Neural cell (in vitro differentiated cells): Measurements from ENCODE around the gene RSRC1. TPM values are rescaled to one million over a fixed set of nuclear protein-coding genes. Genes with fewer than 3 reads are reported as not detected.

Source experiments
- H2AFZ ChIP-seq: fragments of 200-600, 300-800 bp; sonication (generic), shearing (Covaris generic); 2 replicates; pipeline ENCODE4 v1.6.0; 2014; ENCODE audit warnings: low read depth, mild to moderate bottlenecking, antibody characterized with exemption, low read length, moderate library complexity
- H3F3A ChIP-seq: fragments of 200-600 bp; shearing (Covaris generic); 2 replicates; pipeline ENCODE4 v1.6.1; 2016; ENCODE audit warnings: mild to moderate bottlenecking, moderate library complexity, mixed read lengths, antibody characterized with exemption, low read length; ENCODE audit not compliant: insufficient read depth, poor library complexity, severe bottlenecking
- H3K27ac ChIP-seq: fragments of 200-600, 300-800 bp; sonication (generic), shearing (Covaris generic); 2 replicates; pipeline ENCODE4 v1.5.1; 2014; ENCODE audit warnings: mild to moderate bottlenecking, low read length, moderate library complexity
- H3K27me3 ChIP-seq: fragments of 300-800, 200-600 bp; sonication (generic), shearing (Covaris generic); 2 replicates; pipeline ENCODE4 v1.6.0; 2014; ENCODE audit warnings: mild to moderate bottlenecking, low read depth, low read length, moderate library complexity; ENCODE audit not compliant: insufficient read depth
- H3K36me3 ChIP-seq: fragments of 300-800, 200-600 bp; sonication (generic), shearing (Covaris generic); 2 replicates; pipeline ENCODE4 v1.5.1; 2014; ENCODE audit warnings: mild to moderate bottlenecking, antibody characterized with exemption, low read length, moderate library complexity; ENCODE audit not compliant: insufficient read depth
- H3K4me2 ChIP-seq: fragments of 300-800, 200-600 bp; sonication (generic), shearing (Covaris generic); 2 replicates; pipeline ENCODE4 v1.6.0; 2014; ENCODE audit warnings: mild to moderate bottlenecking, low read length
- H3K4me3 ChIP-seq: fragments of 300-800, 200-600 bp; sonication (generic), shearing (Covaris generic); 2 replicates; pipeline ENCODE4 v1.5.1; 2014; ENCODE audit warnings: mild to moderate bottlenecking, low read length, moderate library complexity
- H3K79me2 ChIP-seq: fragments of 200-600 bp; shearing (Covaris generic); replicated peaks from 2 replicates; pipeline ENCODE4 v1.6.0; 2014; ENCODE audit warnings: mild to moderate bottlenecking, low read length, moderate library complexity; ENCODE audit not compliant: insufficient read depth
- H3K9ac ChIP-seq: fragments of 300-800, 200-600 bp; sonication (generic), shearing (Covaris generic); 2 replicates; pipeline ENCODE4 v1.6.1; 2016; ENCODE audit warnings: mild to moderate bottlenecking, low read length, mixed read lengths
- H3K9me2 ChIP-seq: fragments of 200-600 bp; shearing (Covaris generic); 2 replicates; pipeline ENCODE4 v1.6.1; 2016; ENCODE audit warnings: mild to moderate bottlenecking, low read length, mixed read lengths; ENCODE audit not compliant: insufficient read depth
- H3K9me3 ChIP-seq: fragments of 200-600, 300-800 bp; sonication (generic), shearing (Covaris generic); 2 replicates; pipeline ENCODE4 v1.6.1; 2016; ENCODE audit warnings: mild to moderate bottlenecking, mixed run types, low read length, moderate library complexity, mixed read lengths
- H4K20me1 ChIP-seq: fragments of 200-600 bp; shearing (Covaris generic); 2 replicates; pipeline ENCODE4 v1.6.1; 2016; ENCODE audit warnings: mild to moderate bottlenecking, mixed run types; ENCODE audit not compliant: insufficient read depth
- EP300 ChIP-seq: fragments of 450-650 bp; conservative IDR thresholded peaks from 2 replicates; pipeline ENCODE4 v1.6.1; 2014; ENCODE audit warnings: antibody characterized with exemption, mild to moderate bottlenecking, moderate library complexity; ENCODE audit not compliant: poor library complexity, severe bottlenecking
- EZH2 ChIP-seq: fragments of 200-600, 300-800 bp; shearing (Covaris generic), sonication (generic); IDR thresholded peaks from 2 replicates; pipeline ENCODE4 v1.6.1; 2014; ENCODE audit warnings: antibody characterized with exemption, low read length, borderline replicate concordance, mild to moderate bottlenecking; ENCODE audit not compliant: insufficient read depth, poor library complexity, severe bottlenecking
- MXI1 ChIP-seq: fragments of 450-650 bp; conservative IDR thresholded peaks from 2 replicates; pipeline ENCODE4 v1.6.1; 2014; ENCODE audit warnings: antibody characterized with exemption, mild to moderate bottlenecking; ENCODE audit not compliant: poor library complexity, severe bottlenecking
- POLR2AphosphoS5 ChIP-seq: IDR thresholded peaks from 2 replicates; pipeline ENCODE4 v1.6.1; 2012
- RAD21 ChIP-seq: fragments of 450-650 bp; conservative IDR thresholded peaks from 2 replicates; pipeline ENCODE4 v1.6.1; 2014; ENCODE audit warnings: antibody characterized with exemption, mild to moderate bottlenecking, moderate library complexity
- SMC3 ChIP-seq: fragments of 450-650 bp; conservative IDR thresholded peaks from 2 replicates; pipeline ENCODE4 v1.6.1; 2014; ENCODE audit warnings: antibody characterized with exemption, mild to moderate bottlenecking, moderate library complexity; ENCODE audit not compliant: poor library complexity
- TAF1 ChIP-seq: IDR thresholded peaks from 2 replicates; pipeline ENCODE4 v1.6.1; 2012; ENCODE audit warnings: low read depth
- polyA plus RNA-seq: library from polyadenylated mRNA; depleted of rRNA; stranded (reverse); fragments of >200 nt; gene quantifications from 2 replicates; pipeline ENCODE4 v1.2.3, GENCODE V29; 2014
- TF ChIP-seq, protein P1 (sequence below): IDR thresholded peaks from 2 replicates; pipeline ENCODE4 v1.6.1; 2012; ENCODE audit warnings: borderline replicate concordance
- TF ChIP-seq, protein P2 (sequence below): fragments of 450-650 bp; IDR thresholded peaks from 2 replicates; pipeline ENCODE4 v1.5.1; 2014; ENCODE audit warnings: antibody characterized with exemption, mild to moderate bottlenecking, moderate library complexity; ENCODE audit not compliant: poor library complexity, severe bottlenecking

RSRC1 gene
- polyA plus RNA-seq, 1 donor from 2014 or later, result 28.1 TPM

DNA sequence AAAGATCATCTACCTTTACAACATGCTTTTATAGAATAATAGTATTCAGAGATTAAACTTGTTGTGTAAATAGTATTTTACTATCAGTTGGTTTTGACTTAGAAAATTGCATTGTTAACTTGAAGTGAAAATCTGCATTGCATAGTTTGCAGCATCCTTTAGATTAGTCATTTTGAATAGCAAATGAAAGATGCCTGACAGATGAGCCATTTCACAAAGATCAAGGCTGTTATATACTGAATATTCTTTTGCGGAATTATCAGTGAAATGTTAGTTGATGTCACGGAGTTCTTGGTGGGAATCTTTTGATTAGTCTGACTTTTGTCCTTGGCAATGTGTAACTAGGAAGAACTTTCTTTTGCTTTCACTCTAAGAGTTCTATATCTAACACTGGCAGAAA, 24.5 kb downstream of the RSRC1 start:
- no peaks in the 10 kb centered on the region for H3K79me2 ChIP-seq
- no peaks in the 10 kb centered on the region for H3K27me3 ChIP-seq
- H4K20me1 ChIP-seq, result no peaks in the 10 kb centered on the region
- H3K9me2 ChIP-seq, result no peaks in the 10 kb centered on the region
- H2AFZ ChIP-seq, result no peak overlapping the region
- H3K9me3 ChIP-seq, result no peaks in the 10 kb centered on the region
- H3K4me2 ChIP-seq, result no peak overlapping the region
- H3K9ac ChIP-seq, result no peak overlapping the region
- H3K4me3 ChIP-seq, result no peak overlapping the region
- H3F3A ChIP-seq, result no peaks in the 10 kb centered on the region
- TF ChIP-seq, protein P1, sequence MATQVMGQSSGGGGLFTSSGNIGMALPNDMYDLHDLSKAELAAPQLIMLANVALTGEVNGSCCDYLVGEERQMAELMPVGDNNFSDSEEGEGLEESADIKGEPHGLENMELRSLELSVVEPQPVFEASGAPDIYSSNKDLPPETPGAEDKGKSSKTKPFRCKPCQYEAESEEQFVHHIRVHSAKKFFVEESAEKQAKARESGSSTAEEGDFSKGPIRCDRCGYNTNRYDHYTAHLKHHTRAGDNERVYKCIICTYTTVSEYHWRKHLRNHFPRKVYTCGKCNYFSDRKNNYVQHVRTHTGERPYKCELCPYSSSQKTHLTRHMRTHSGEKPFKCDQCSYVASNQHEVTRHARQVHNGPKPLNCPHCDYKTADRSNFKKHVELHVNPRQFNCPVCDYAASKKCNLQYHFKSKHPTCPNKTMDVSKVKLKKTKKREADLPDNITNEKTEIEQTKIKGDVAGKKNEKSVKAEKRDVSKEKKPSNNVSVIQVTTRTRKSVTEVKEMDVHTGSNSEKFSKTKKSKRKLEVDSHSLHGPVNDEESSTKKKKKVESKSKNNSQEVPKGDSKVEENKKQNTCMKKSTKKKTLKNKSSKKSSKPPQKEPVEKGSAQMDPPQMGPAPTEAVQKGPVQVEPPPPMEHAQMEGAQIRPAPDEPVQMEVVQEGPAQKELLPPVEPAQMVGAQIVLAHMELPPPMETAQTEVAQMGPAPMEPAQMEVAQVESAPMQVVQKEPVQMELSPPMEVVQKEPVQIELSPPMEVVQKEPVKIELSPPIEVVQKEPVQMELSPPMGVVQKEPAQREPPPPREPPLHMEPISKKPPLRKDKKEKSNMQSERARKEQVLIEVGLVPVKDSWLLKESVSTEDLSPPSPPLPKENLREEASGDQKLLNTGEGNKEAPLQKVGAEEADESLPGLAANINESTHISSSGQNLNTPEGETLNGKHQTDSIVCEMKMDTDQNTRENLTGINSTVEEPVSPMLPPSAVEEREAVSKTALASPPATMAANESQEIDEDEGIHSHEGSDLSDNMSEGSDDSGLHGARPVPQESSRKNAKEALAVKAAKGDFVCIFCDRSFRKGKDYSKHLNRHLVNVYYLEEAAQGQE, result no peak
- TF ChIP-seq EZH2, result no peak
- no peak for TF ChIP-seq EP300
- TF ChIP-seq MXI1, result no peak
- no peak for TF ChIP-seq POLR2AphosphoS5
- no peak overlapping the region for H3K27ac ChIP-seq
- H3K36me3 ChIP-seq, result no peaks in the 10 kb centered on the region

DNA sequence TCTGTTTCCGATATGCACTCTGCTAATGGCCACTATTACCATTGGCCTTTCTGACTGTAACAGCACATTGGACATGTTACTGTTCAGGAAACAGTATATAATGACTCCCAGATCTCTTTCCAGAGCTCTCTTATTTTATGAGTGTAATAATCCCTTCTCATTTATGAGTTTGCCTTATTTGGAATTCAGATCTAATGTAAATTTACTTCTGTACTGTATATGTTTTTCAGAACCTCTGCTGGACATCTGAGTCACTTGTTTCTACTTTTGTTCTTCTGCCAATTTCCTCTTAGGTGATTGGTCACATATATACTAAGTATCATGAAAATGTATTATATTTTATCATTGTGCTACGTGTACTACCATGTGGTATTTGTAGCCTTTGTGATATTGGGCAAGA, 30.5 kb downstream of the RSRC1 start:
- no peaks in the 10 kb centered on the region for H3K79me2 ChIP-seq
- no peak overlapping the region for H3K9ac ChIP-seq
- no peaks in the 10 kb centered on the region for H3K27me3 ChIP-seq
- H3K27ac ChIP-seq, result no peak overlapping the region
- no peaks in the 10 kb centered on the region for H3K9me2 ChIP-seq
- no peak overlapping the region for H3K4me2 ChIP-seq
- no peaks in the 10 kb centered on the region for H4K20me1 ChIP-seq
- H3K4me3 ChIP-seq, result no peak overlapping the region
- no peak for TF ChIP-seq EZH2
- TF ChIP-seq RAD21, result no peak
- TF ChIP-seq, protein P2, sequence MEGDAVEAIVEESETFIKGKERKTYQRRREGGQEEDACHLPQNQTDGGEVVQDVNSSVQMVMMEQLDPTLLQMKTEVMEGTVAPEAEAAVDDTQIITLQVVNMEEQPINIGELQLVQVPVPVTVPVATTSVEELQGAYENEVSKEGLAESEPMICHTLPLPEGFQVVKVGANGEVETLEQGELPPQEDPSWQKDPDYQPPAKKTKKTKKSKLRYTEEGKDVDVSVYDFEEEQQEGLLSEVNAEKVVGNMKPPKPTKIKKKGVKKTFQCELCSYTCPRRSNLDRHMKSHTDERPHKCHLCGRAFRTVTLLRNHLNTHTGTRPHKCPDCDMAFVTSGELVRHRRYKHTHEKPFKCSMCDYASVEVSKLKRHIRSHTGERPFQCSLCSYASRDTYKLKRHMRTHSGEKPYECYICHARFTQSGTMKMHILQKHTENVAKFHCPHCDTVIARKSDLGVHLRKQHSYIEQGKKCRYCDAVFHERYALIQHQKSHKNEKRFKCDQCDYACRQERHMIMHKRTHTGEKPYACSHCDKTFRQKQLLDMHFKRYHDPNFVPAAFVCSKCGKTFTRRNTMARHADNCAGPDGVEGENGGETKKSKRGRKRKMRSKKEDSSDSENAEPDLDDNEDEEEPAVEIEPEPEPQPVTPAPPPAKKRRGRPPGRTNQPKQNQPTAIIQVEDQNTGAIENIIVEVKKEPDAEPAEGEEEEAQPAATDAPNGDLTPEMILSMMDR, result no peak
- no peak for TF ChIP-seq MXI1
- TF ChIP-seq, protein P1, result no peak
- no peak for TF ChIP-seq EP300
- TF ChIP-seq TAF1, result no peak
- TF ChIP-seq SMC3, result no peak
- no peak for TF ChIP-seq POLR2AphosphoS5
- H3F3A ChIP-seq, result no peaks in the 10 kb centered on the region
- H2AFZ ChIP-seq, result no peak overlapping the region
- H3K9me3 ChIP-seq, result no peaks in the 10 kb centered on the region
- no peaks in the 10 kb centered on the region for H3K36me3 ChIP-seq
